PFSK-1 (cell line): ENCODE data around the gene GPRC5C.

Experiments
- POLR2AphosphoS5 ChIP-seq: IDR thresholded peaks from 2 replicates; pipeline ENCODE4 v1.6.1; 2012; ENCODE audit warnings: low read depth, mild to moderate bottlenecking, control low read depth, low read length, moderate library complexity
- SIN3A ChIP-seq: IDR thresholded peaks from 2 replicates; pipeline ENCODE4 v1.6.1; 2012; ENCODE audit warnings: mild to moderate bottlenecking, low read length, moderate library complexity, borderline replicate concordance; ENCODE audit not compliant: insufficient read depth
- TAF1 ChIP-seq: IDR thresholded peaks from 2 replicates; pipeline ENCODE4 v1.6.1; 2012; ENCODE audit warnings: low read length, control low read depth, borderline replicate concordance; ENCODE audit not compliant: insufficient read depth
- TF ChIP-seq, protein P1 (sequence below), 2 experiments: IDR thresholded peaks; 2 replicates each; pipeline versions ENCODE4 v1.6.1 to v1.8.0; 2011 to 2012; ENCODE audit warnings: low read depth in 2 of 2, low read length in 2 of 2, control low read depth in 1 of 2, inconsistent platforms in 1 of 2, mild to moderate bottlenecking in 1 of 2, moderate library complexity in 1 of 2; ENCODE audit not compliant: insufficient read depth in 1 of 2

- TF ChIP-seq, protein P1, sequence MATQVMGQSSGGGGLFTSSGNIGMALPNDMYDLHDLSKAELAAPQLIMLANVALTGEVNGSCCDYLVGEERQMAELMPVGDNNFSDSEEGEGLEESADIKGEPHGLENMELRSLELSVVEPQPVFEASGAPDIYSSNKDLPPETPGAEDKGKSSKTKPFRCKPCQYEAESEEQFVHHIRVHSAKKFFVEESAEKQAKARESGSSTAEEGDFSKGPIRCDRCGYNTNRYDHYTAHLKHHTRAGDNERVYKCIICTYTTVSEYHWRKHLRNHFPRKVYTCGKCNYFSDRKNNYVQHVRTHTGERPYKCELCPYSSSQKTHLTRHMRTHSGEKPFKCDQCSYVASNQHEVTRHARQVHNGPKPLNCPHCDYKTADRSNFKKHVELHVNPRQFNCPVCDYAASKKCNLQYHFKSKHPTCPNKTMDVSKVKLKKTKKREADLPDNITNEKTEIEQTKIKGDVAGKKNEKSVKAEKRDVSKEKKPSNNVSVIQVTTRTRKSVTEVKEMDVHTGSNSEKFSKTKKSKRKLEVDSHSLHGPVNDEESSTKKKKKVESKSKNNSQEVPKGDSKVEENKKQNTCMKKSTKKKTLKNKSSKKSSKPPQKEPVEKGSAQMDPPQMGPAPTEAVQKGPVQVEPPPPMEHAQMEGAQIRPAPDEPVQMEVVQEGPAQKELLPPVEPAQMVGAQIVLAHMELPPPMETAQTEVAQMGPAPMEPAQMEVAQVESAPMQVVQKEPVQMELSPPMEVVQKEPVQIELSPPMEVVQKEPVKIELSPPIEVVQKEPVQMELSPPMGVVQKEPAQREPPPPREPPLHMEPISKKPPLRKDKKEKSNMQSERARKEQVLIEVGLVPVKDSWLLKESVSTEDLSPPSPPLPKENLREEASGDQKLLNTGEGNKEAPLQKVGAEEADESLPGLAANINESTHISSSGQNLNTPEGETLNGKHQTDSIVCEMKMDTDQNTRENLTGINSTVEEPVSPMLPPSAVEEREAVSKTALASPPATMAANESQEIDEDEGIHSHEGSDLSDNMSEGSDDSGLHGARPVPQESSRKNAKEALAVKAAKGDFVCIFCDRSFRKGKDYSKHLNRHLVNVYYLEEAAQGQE (IDR thresholded peaks at IDR 0.05; ENCODE audit: insufficient read depth in 1 of 2, low read depth in 2 of 2, low read length in 2 of 2) = no peak
- no peak for TF ChIP-seq POLR2AphosphoS5
- no peak for TF ChIP-seq TAF1
- no peak for TF ChIP-seq SIN3A
Observed at GRCh38 chr17:74389084-74389753, 42.7 kb upstream of the GPRC5C start.
